Inferior parietal cortex (tissue), 1 donor: ENCODE measurements around the gene TMEM243.
"Not testable (repeated sequence)": the region's sequence is repeated elsewhere in the genome, so short reads cannot be mapped to it uniquely, and the experiment has no call there.

Source experiments
- DNase-seq: peaks from one replicate; pipeline ENCODE4 v3.0.0-alpha.2; 2016; ENCODE audit errors: extremely low spot score

TMEM243 gene

DNA sequence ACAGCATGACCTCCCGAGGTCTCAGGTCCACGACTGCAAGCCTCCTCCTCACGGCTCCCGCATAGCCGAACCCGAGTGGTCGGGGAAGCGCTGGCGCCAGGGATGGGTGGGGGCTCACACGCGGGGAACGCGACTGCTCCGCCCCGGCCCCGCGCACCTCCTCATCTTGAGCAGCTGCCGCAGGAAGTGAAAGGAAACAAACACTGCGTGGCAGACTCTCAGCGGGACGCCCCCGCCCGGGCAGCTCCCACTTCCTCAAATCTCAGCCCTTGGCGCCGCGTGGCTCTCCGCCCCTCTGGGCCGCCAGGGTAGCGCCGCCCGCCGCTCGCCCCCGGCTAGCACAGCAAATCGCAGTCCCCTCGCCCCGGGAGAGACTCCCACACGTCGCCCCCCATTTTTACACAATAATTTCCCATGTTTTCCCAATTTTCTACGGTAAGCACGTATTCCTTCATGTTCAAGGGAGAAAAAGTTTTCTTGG lies at the start of gene TMEM243:
TSS of gene TMEM243 (minus strand) at position 188 of the 481 bp plus-strand sequence. CDS start 229 bp downstream, outside the sequence.
- DNase-seq = no peak

DNA sequence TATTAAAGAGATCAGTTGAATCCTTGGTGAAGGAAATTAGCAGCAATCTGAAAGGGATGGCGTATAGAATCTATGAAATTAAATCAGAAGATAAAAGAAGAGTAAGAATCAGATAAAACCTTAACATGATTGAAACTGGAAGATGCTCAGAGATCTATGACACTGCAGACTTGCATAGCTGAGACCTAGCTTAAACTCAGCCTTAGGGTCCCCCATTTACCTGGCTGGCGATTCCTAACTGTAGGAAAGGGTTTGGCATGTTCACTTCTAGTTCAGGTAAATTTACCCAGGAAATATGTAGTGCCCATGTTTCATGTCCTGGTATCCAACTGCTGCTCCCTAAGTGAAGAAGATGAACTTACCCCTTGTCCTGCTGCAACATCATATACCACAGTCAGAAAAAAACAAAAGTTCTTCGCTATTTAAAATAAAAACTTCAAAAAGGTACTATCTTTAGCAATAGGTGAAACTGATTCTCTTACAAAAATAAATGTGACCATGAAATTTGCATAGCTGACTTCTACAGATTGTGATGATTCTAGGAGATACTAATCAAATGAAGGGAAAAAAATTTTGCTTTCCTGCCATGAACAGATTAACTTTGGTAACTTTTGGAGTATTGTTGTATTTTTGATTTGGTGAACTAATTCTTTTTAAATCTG lies 47.8 kb upstream of the TMEM243 start:
- DNase-seq = no peak

- DNase-seq = no peak
These were observed 44.0 kb upstream of the TMEM243 start for GRCh38 chr7:87263537-87263936.

DNA sequence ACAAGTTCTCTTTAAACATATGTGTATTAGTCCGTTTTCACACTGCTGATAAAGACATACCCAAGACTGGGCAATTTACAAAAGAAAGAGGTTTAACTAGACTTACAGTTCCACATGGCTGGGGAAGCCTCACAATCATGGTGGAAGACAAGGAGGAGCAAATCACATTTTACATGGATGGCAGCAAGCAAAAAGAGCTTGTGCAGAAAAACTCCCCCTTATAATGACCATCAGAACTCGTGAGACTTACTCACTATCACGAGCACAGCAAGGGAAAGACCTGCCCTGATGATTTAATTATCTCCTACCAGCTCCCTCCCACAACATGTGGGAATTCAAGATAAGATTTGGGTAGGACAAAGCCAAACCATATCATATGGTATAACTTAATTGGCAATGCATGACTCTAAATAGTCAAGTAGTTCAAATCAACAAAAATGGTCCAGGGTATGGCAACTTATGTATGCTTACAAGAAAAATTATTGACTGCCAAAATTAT lies 34.1 kb upstream of the TMEM243 start:
- no peak for DNase-seq

DNA sequence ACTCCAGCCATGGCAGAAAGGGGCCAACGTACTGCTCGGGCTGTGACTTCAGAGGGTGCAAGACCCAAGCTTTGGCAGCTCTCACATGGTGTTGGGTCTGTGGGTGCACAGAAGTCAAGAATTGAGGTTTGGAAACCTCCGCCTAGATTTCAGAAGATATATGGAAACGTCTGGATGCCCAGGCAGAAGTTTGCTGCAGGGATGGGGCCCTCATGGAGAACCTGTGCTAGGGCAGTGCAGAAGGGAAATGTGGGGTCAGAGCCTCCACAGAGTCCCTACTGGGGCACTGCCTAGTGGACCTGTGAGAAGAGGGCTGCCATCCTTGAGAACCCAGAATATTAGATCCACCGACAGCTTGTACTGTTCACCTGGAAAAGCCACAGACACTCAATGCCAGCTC lies 26.1 kb upstream of the TMEM243 start:
- DNase-seq = not testable (repeated sequence)

DNA sequence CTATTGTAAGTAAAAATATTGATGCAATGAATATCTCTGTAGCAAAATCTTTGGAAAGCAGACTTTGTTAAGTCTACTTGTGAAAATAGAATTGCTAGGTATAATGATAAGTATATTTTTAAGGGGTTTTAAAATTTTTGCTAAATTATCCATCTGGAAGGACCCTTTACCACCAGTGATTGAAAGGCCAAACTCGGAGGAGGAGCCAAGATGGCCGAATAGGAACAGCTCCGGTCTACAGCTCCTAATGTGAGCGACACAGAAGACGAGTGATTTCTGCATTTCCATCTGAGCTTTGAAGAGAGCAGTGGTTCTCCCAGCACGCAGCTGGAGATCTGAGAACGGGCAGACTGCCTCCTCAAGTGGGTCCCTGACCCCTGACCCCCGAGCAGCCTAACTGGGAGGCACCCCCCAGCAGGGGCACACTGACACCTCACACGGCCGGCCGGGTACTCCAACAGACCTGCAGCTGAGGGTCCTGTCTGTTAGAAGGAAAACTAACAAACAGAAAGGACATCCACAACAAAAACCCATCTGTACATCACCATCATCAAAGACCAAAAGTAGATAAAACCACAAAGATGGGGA lies 19.0 kb upstream of the TMEM243 start:
- not testable (repeated sequence) for DNase-seq

GRCh38 chr7:87234949-87235348 lies 15.4 kb upstream of the TMEM243 start:
- DNase-seq = no peak

DNA sequence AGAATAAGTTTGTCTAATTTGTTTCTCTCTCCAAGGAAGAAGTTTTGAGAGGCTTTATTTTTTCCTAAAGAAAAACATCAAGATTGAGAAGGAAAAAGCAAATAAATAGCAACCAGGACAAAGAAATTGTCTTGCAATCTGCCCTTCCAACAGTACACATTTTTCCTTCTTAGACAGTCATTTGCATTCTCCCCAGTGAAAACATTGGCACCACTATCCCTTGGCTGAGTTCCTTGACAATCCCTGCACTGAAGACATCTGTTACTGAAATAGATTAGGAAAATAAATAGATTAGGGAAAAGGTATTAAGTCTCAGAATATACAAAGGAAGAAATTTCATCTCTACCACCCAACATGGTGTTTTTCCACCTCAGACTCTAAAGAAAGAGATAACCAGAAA lies 12.2 kb upstream of the TMEM243 start:
- DNase-seq = peak; percentile 51

DNA sequence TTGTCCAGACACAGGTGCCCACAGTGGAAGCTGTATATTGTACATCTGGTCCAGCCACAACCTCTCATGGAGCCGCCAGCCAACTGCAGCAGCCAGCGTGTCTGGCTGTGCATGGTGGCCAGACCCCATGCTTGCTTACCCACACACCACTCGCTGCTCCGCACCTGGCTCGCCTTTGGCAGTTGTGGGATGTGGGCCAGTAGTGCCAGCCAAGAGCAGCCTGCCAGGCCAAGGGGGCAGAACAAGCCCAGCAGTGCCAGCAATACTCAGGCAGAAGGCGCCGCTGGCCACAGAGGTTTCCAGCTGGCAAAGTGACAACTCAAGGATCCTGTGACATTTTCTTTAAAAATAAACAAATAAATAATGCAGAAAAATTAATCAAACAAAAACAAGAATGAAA lies 11.7 kb upstream of the TMEM243 start:
- no peak for DNase-seq

- no peak for DNase-seq
These were observed 7.0 kb upstream of the TMEM243 start for GRCh38 chr7:87226495-87226894.

DNA sequence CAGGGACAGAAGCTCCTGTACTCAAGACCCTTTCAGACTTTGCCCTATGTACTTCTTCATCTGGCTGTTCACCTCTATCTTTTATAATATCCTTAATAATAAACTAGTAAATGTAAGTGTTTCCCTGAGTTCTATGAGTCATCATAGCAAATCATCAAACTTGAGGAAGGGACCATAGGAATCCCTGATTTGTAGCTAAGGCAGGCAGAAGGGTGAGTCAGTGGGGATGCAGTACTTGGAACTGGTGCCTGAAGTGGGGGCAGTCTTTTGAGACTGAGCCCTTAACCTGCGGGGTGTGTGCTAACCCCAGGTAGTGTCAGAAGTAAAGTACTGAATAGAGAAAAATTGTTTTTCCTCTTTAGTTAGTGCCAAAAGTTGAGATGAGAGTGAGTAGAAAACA lies 6.2 kb upstream of the TMEM243 start:
- no peak for DNase-seq

GRCh38 chr7:87223666-87224065 lies 4.1 kb upstream of the TMEM243 start:
- DNase-seq = no peak

DNA sequence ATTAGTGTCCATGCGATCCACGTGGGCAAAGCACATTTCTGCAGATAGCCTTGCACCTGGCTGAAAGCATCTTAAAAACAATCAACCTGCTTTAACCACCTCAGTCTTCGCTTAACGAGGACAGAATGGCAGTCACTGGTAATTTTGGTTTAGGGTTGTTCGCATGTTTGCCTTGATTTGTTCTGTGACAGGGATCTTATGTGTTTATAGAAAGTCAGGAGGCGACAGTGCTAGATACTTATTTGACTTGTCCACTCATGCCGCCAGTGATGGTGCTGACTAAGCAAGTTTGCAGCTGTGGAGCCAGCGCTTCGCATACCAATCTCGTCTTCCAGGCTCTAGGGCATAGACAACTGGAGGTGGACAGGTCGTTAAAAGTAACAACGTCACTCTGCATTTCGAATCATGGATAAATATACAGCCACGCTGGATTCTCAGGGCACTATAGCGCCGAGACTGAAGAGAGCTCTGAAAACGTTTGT lies 1.2 kb upstream of the TMEM243 start:
- peak; percentile 57 for DNase-seq

GRCh38 chr7:87220026-87220733 lies 648 bp upstream of the TMEM243 start:
- DNase-seq = peak; percentile 69

DNA sequence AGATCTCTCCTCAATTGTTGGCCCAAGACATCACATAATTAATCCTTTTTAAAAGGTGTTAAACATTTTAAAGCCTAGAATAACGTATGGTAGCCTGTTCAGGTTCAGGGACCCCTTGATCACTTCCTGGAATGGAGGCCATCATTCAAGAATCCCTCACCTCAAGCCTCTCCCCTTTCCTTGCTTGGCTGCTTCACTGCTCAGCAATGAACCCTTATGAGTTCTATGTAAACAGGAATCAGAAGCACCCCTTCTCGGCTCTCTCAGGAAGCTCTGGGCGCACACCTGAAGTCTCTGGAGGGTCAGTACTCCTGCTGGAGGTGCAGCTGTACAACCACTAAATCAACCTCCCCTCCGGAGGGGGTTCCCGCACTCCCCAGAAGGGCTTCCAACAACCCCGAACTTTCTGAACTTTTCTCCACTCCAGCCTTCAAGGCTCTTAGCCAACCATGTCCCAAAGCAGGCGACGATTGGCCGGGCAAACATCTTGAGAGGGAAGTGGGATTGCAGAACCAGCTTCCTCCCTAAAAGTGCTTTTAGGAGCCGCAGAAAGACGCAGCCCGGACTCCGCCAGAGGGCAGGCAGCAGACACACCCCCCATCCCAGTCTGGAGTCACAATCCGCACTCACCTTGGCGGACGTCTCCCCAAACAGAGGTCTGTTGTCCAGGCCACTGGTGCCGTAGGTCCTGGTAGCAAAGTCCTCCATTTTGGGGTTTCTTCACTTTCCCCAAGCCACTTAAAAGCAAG lies 562 bp downstream of the TMEM243 start:
- no peak for DNase-seq

DNA sequence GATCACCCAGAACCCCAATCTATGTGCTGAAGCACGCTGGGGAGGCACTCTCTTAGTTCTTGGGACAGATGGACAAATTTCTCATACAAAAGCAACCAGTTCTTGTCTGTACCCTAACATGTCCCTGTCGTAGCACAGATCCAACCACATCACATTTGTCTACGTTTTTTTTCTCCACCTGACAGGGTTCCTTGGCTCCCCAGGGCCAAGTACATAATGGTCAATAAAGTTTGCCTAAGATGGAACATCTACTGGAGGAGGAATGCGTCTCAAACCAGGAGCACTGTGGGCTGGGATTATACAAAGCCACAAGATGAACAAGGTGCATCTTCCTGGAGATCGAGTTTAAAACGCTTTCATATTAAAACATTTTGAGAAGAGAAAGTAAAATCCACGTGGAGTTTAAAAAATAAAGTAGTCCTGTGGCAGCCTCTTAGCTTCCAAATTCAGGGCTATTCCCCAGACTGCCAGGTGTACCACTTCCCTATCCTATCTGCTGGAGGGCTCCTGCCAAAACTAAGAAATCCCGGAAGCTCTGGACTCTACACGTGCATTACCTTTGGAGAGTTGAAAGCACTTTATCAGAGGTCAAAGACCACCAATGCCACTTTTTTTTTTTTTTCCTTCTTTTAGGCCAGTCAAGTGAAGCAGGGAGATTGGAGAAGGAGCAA lies 1.4 kb downstream of the TMEM243 start:
- no peak for DNase-seq

DNA sequence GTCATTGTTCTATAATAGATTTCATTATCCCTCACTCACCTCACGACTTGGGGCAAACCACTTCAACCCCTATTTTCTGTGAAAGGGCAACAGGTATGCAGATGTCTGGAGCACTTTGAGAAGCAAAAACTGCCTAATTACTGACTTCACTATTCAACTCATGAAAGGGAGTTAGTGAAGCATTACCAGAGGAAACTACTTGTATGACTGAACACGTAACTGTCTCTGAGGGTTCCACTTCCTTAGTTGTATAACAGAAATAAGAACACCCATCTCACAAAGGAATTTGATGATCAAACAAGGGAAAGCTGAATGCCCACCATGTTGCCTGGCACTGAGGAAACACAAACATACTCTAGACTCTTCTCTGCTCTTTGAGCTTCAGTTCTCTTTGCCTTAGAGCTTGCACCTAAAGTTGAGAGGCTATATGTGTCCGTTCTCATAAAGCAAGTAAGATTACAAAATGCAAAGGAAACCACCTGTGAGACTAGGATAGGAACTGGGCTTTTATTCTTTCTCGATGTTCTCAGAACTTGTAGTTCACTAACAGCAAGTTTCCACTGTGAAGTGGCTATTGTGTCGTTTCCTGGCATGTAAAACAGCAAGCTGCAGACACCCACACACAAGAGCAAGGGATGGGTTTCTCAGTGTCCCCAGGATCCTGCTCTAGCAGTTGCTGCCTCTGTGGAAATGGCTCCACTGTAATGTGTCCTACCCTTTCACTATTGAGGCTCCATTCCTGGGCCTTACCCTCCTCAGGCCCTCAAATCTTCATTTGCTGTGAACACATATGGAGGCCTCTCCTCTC lies 2.6 kb downstream of the TMEM243 start:
- no peak for DNase-seq

- DNase-seq = no peak
These were observed 4.5 kb downstream of the TMEM243 start for GRCh38 chr7:87215046-87215445.

DNA sequence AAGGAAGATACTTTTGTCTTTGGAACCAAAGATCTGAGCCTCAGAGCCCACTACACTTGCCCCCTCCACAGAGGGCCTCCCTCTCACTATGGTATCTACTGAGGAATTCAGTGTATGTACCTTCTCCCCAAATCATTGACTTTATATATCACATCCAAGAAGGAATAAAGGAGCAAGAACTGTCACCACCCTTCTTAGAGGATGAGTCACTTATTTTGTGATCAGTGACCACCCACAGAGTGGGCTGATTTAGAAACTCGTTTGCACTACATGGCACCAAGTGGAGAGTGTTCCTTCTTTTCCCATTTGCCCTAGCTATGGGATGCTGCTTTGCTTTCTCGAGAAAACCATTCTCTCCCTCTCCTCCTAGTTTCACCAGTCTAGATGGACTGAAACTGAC lies 5.7 kb downstream of the TMEM243 start:
- DNase-seq = no peak

- DNase-seq = no peak
These were observed 6.3 kb downstream of the TMEM243 start for GRCh38 chr7:87213252-87213651.
